ENCODE results near the gene DMKN.

The DMKN gene

DNA sequence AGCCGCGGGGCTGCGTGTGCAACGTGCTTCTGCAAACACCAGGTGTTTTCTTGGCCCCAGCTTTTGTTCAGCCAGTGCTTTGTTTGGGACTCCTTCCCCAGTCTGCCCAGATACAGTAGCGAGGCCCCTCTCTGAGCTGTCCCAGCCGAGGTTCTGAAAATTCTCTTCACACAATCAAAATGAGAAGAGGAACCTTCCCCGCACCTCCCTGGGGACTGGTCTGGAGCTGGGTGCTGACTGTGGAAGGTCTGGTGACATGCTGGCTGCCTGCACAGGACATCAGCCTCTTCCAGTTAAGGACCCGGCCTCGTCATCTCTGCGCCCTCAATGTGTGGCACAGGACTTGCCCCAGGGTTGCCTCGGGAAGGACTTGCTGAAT lies 45.8 kb upstream of the DMKN start:
- H3K27ac ChIP-seq (ENCODE audit: insufficient read depth in 1 of 2, low read depth in 1 of 2, low read length in 2 of 2, poor library complexity in 1 of 2, severe bottlenecking in 2 of 2) = no peak overlapping the region
- peaks cover 0 to 14% (median 9%) of the 10 kb centered on the region in 4 experiments for H3K4me1 ChIP-seq (ENCODE audit: control extremely low read depth in 1 of 4, control insufficient read depth in 4 of 4, insufficient read depth in 4 of 4, low read length in 3 of 4)
- WGBS (ENCODE audit: insufficient coverage) = 83% methylated on average over 9 of the region's 11 CpGs
- DNase-seq = peak in 2 of 3 donors; percentile 49 to 55
- ChIA-PET CTCF (interaction anchor here (0.8 to 2.7 kb wide), 2 partner anchors 11 to 33 kb away, joined by 3 to 19 read pairs; no protein-coding TSS in a partner anchor), POLR2A (no interaction called here)
- H3K27me3 ChIP-seq (replicated peaks in 2 of 5; ENCODE audit: control insufficient read depth in 4 of 5, insufficient read depth in 5 of 5, low read length in 4 of 5) = peaks cover 0 to 60% (median 25%) of the 10 kb centered on the region in 5 experiments
- H3K4me3 ChIP-seq (ENCODE audit: control insufficient read depth in 1 of 7, extremely low read depth in 1 of 7, insufficient read depth in 4 of 7, low read depth in 2 of 7, low read length in 6 of 7) = no peak overlapping the region
- H3K36me3 ChIP-seq (ENCODE audit: control insufficient read depth in 4 of 4, insufficient read depth in 4 of 4, low read length in 3 of 4) = no peaks in the 10 kb centered on the region
- H3K9me3 ChIP-seq (ENCODE audit: control extremely low read depth in 1 of 5, control insufficient read depth in 4 of 5, insufficient read depth in 2 of 5, low read depth in 1 of 5, low read length in 4 of 5) = no peaks in the 10 kb centered on the region

DNA sequence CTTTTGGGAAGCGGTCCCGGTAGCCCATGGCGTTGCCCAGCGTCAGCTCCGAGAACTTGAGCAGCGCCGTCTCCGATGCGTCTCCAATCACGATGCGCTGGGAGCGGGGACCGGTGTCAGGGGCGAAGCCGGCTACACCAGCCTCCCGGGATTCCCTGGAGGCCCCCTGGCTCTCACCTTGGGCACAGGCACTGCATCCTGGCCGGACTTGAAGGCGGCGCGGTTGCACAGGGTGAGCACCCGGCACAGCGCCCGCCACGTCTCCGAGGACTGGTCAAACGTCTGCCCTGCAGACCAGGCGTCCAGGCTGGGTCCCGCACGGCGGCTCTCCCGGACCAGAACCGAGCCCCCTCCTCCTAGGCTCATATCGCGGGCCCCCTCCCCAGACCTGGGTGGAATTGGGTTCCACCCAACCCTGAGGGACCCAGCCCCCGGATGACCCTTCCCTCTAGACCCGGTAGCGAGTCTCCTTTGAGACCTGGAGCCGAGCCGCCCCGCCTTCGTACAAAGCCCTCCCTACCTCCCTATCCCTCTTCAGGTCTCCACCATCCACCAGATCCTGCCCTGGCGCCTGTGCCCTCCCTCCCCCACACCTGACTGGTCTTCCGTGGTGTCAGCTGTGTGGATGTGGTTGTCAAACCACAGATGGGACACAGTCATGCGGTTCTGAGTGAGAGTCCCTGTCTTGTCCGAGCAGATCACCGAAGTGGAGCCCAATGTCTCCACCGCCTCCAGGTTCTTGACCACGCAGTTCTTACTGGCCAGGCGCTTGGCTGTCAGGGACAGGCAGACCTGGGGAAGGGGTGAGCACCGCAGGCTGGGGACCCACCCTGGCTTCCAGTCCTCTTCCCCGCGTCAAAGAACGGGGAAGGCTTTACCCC lies 45.2 kb upstream of the DMKN start:
- Histone ChIP-seq H3K4me3 (ENCODE audit: control insufficient read depth in 1 of 7, extremely low read depth in 1 of 7, insufficient read depth in 4 of 7, low read depth in 2 of 7, low read length in 6 of 7) (peak overlapping the region in 3 of 7 experiments; percentile 56 to 60 (median 60)), H3K27me3 (replicated peaks in 2 of 5; ENCODE audit: control insufficient read depth in 4 of 5, insufficient read depth in 5 of 5, low read length in 4 of 5) (peaks cover 0 to 60% (median 25%) of the 10 kb centered on the region in 5 experiments), H3K27ac (ENCODE audit: insufficient read depth in 1 of 2, low read depth in 1 of 2, low read length in 2 of 2, poor library complexity in 1 of 2, severe bottlenecking in 2 of 2) (no peak overlapping the region), H3K36me3 (ENCODE audit: control insufficient read depth in 4 of 4, insufficient read depth in 4 of 4, low read length in 3 of 4) (no peaks in the 10 kb centered on the region), H3K9me3 (ENCODE audit: control extremely low read depth in 1 of 5, control insufficient read depth in 4 of 5, insufficient read depth in 2 of 5, low read depth in 1 of 5, low read length in 4 of 5) (no peaks in the 10 kb centered on the region), H3K4me1 (ENCODE audit: control extremely low read depth in 1 of 4, control insufficient read depth in 4 of 4, insufficient read depth in 4 of 4, low read length in 3 of 4) (peaks cover 0 to 14% (median 9%) of the 10 kb centered on the region in 4 experiments)
- DNase-seq = no peak
- POLR2A ChIA-PET = no interaction called here
- 38% methylated on average over 39 of the region's 53 CpGs for WGBS (ENCODE audit: insufficient coverage)
- CTCF ChIA-PET = interaction anchor here (1.4 to 2.7 kb wide), 2 partner anchors 10 to 50 kb away, joined by 3 to 19 read pairs; no protein-coding TSS in a partner anchor

DNA sequence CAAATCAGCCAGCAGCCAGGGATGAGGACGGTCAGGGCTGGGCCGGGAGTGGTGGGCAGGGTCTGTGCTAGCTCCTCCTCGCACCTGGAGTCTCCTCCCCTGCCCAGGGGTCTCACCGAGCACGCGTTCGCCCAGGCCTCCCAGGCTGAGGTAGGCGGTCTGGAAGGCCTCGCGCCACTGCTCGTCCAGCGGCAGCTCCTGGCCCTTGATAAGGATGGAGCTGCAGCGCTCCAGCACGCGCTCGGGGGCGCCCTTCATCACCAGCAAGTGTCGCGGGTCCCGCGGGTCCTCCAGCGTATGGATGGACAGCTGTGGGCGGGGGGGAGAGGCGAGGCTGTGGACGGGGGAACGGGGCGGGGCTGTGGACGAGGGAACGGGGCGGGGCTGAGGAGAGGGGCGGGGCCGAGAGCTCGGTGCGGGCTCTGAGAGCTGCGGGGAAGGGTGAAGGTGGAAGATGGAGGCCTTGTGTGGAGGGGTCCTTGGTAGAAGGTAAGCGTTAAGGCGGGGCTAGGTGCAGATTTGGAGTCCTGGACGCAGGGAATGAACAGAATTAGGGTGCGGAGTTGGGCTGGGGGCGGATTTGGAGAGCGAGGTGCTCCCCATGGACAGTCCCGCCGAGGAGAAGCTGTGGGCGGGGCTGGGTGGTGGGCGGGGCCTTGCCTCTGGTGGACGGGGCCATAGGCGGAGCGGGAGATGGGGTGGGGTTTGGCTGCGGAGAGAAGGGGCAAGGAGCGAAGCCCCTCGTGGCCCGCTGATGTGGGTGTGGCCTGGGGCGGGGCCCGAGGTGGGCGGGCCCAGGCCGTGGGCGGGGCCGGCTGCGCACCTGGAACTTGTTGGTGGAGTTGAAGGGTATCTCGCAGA lies 44.3 kb upstream of the DMKN start:
- no peaks in the 10 kb centered on the region for H3K36me3 ChIP-seq (ENCODE audit: control insufficient read depth in 4 of 4, insufficient read depth in 4 of 4, low read length in 3 of 4)
- POLR2A ChIA-PET = no interaction called here
- DNase-seq = peak; percentile 68 to 84 (median 81)
- H3K27ac ChIP-seq (ENCODE audit: insufficient read depth in 1 of 2, low read depth in 1 of 2, low read length in 2 of 2, poor library complexity in 1 of 2, severe bottlenecking in 2 of 2) = no peak overlapping the region
- whole genome bisulfite sequencing (ENCODE audit: insufficient coverage) = 5% methylated on average over 38 of the region's 60 CpGs
- CTCF ChIA-PET = interaction anchor here (0.8 to 2.7 kb wide), 3 partner anchors 9 to 51 kb away, joined by 3 to 19 read pairs (median 4); no protein-coding TSS in a partner anchor
- peaks cover 0 to 14% (median 9%) of the 10 kb centered on the region in 4 experiments for H3K4me1 ChIP-seq (ENCODE audit: control extremely low read depth in 1 of 4, control insufficient read depth in 4 of 4, insufficient read depth in 4 of 4, low read length in 3 of 4)
- peak overlapping the region in 5 of 7 experiments; percentile 33 to 60 (median 56) for H3K4me3 ChIP-seq (ENCODE audit: control insufficient read depth in 1 of 7, extremely low read depth in 1 of 7, insufficient read depth in 4 of 7, low read depth in 2 of 7, low read length in 6 of 7)
- no peaks in the 10 kb centered on the region for H3K9me3 ChIP-seq (ENCODE audit: control extremely low read depth in 1 of 5, control insufficient read depth in 4 of 5, insufficient read depth in 2 of 5, low read depth in 1 of 5, low read length in 4 of 5)
- H3K27me3 ChIP-seq (replicated peaks in 2 of 5; ENCODE audit: control insufficient read depth in 4 of 5, insufficient read depth in 5 of 5, low read length in 4 of 5) = peaks cover 0 to 57% (median 25%) of the 10 kb centered on the region in 5 experiments

DNA sequence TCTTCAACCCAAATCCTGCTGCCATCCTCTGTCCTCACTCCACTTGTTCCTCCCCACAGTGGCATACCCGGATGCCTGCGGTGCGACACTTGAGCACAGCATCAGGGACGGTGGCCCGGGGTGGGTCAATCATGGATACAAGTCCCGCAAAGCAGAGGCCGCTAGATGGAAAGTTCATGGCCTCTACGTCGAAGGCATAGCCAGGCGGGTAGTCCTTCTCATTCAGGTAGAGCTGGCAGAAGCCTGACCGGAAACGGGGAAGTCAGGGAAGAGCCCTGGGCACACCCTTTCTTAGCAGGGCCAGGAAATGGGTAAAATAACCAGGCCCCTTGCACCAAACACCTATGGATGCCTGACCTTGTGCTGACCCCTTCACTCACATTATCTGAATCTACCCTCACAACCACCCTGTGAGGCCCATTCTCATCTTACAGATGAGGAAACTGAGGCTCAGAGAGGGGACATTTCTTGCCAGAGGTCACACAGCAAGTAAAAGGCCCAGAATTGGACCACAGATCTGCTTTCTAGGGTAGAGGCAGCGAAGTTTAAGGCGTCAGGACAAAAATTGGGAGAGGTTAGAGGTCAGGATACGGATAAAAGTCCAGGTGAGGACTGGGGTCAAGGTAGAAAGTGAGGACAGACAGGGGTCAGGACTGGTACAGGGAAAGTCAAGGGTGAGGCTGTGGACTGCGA lies 43.5 kb upstream of the DMKN start:
- no peaks in the 10 kb centered on the region for H3K9me3 ChIP-seq (ENCODE audit: control extremely low read depth in 1 of 5, control insufficient read depth in 4 of 5, insufficient read depth in 2 of 5, low read depth in 1 of 5, low read length in 4 of 5)
- H3K27ac ChIP-seq (ENCODE audit: insufficient read depth in 1 of 2, low read depth in 1 of 2, low read length in 2 of 2, poor library complexity in 1 of 2, severe bottlenecking in 2 of 2) = no peak overlapping the region
- no peaks in the 10 kb centered on the region for H3K36me3 ChIP-seq (ENCODE audit: control insufficient read depth in 4 of 4, insufficient read depth in 4 of 4, low read length in 3 of 4)
- H3K27me3 ChIP-seq (replicated peaks in 2 of 5; ENCODE audit: control insufficient read depth in 4 of 5, insufficient read depth in 5 of 5, low read length in 4 of 5) = peaks cover 0 to 53% (median 25%) of the 10 kb centered on the region in 5 experiments
- no peak for DNase-seq
- H3K4me1 ChIP-seq (ENCODE audit: control extremely low read depth in 1 of 4, control insufficient read depth in 4 of 4, insufficient read depth in 4 of 4, low read length in 3 of 4) = peaks cover 0 to 14% (median 9%) of the 10 kb centered on the region in 4 experiments
- H3K4me3 ChIP-seq (ENCODE audit: control insufficient read depth in 1 of 7, extremely low read depth in 1 of 7, insufficient read depth in 4 of 7, low read depth in 2 of 7, low read length in 6 of 7) = peak overlapping the region in 1 of 7 experiments; percentile 46
- POLR2A ChIA-PET = no interaction called here
- CTCF ChIA-PET = interaction anchor here (0.7 to 2.3 kb wide), 6 partner anchors 15 to 91 kb away, joined by 3 to 8 read pairs (median 4); partner anchors contain the start of gene COX6B1
- WGBS (ENCODE audit: insufficient coverage) = 91% methylated on average over 16 of the region's 16 CpGs

DNA sequence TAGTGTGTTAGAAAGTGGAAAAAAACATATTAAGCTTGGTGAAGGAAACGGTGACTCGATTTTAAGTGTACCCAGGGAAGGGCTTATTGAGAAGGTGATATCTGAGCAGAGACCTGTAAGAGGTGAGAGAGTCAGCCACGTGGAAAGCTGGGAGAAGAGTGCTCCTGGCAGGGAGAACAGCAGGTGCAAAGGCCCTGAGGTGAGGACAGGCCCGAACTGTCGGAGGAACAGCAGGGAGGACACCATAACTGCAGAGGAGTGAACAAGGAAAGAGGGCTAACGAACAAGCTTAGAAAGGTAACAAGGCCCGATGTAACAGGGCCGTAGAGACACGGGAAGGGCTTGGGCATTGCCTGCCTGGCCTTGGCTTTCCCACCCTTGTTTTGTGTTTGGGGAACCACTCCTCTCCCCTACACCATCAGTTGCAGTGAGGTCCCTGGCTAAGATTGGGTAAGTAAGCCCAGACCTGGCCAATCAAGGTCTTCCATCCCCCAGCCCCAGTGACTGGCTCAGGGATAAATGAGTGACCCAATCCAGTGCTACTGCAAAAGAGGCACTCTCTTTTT lies 42.7 kb upstream of the DMKN start:
- Histone ChIP-seq H3K27me3 (replicated peaks in 2 of 5; ENCODE audit: control insufficient read depth in 4 of 5, insufficient read depth in 5 of 5, low read length in 4 of 5) (peaks cover 0 to 48% (median 23%) of the 10 kb centered on the region in 5 experiments), H3K36me3 (ENCODE audit: control insufficient read depth in 4 of 4, insufficient read depth in 4 of 4, low read length in 3 of 4) (no peaks in the 10 kb centered on the region), H3K4me1 (ENCODE audit: control extremely low read depth in 1 of 4, control insufficient read depth in 4 of 4, insufficient read depth in 4 of 4, low read length in 3 of 4) (peaks cover 0 to 14% (median 9%) of the 10 kb centered on the region in 4 experiments), H3K27ac (ENCODE audit: insufficient read depth in 1 of 2, low read depth in 1 of 2, low read length in 2 of 2, poor library complexity in 1 of 2, severe bottlenecking in 2 of 2) (no peak overlapping the region), H3K4me3 (ENCODE audit: control insufficient read depth in 1 of 7, extremely low read depth in 1 of 7, insufficient read depth in 4 of 7, low read depth in 2 of 7, low read length in 6 of 7) (no peak overlapping the region), H3K9me3 (ENCODE audit: control extremely low read depth in 1 of 5, control insufficient read depth in 4 of 5, insufficient read depth in 2 of 5, low read depth in 1 of 5, low read length in 4 of 5) (no peaks in the 10 kb centered on the region)
- WGBS (ENCODE audit: insufficient coverage) = 95% methylated on average over 6 of the region's 9 CpGs
- no peak for DNase-seq
- CTCF ChIA-PET = interaction anchor here (0.6 to 2.3 kb wide), 5 partner anchors 14 to 92 kb away, joined by 4 to 8 read pairs (median 4); partner anchors contain the start of gene COX6B1
- POLR2A ChIA-PET = no interaction called here

DNA sequence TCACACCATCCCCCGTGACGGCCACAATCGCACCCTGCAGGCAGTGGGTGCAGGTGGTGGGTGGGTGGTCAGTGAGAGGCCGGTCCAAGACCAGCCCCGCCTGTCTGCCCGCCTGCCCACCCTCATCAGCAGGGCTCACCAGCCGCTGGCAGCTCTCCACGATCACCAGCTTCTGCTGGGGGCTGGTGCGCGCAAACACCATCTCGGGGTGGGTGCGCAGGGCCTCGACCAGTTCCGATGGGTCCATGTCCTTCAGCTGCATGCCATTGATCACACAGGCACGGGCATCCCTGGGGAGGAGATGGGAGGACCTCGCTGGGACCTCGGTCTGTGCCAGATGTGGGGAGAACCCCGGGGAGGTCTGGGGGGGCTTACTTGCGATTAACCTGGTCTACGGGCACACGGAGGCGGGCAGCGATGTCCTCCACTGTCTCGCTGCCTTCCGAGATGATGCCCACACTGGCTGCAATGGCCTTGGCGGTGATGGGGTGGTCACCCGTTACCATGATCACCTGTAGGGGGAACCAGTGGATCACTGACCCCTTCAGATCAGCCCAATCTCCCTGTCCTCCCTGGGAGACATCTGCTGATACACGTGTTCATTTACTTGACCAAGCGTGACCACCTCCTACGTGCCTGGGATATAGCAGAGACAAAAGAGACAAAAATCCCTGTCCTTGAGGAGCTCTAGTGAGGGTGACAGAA lies 42.0 kb upstream of the DMKN start:
- DNase-seq = no peak

More for the DNA sequence above, 42.0 kb upstream of the DMKN start:
- Histone ChIP-seq H3K27me3 (replicated peaks in 2 of 5; ENCODE audit: control insufficient read depth in 4 of 5, insufficient read depth in 5 of 5, low read length in 4 of 5) (peaks cover 0 to 42% (median 19%) of the 10 kb centered on the region in 5 experiments), H3K4me3 (ENCODE audit: control insufficient read depth in 1 of 7, extremely low read depth in 1 of 7, insufficient read depth in 4 of 7, low read depth in 2 of 7, low read length in 6 of 7) (no peak overlapping the region), H3K4me1 (ENCODE audit: control extremely low read depth in 1 of 4, control insufficient read depth in 4 of 4, insufficient read depth in 4 of 4, low read length in 3 of 4) (peaks cover 0 to 14% (median 9%) of the 10 kb centered on the region in 4 experiments), H3K36me3 (ENCODE audit: control insufficient read depth in 4 of 4, insufficient read depth in 4 of 4, low read length in 3 of 4) (peaks cover 0 to 3% (median 0%) of the 10 kb centered on the region in 4 experiments), H3K27ac (ENCODE audit: insufficient read depth in 1 of 2, low read depth in 1 of 2, low read length in 2 of 2, poor library complexity in 1 of 2, severe bottlenecking in 2 of 2) (no peak overlapping the region), H3K9me3 (ENCODE audit: control extremely low read depth in 1 of 5, control insufficient read depth in 4 of 5, insufficient read depth in 2 of 5, low read depth in 1 of 5, low read length in 4 of 5) (no peaks in the 10 kb centered on the region)
- ChIA-PET CTCF (interaction anchor here (1.5 to 2.3 kb wide), 3 partner anchors 13 to 45 kb away, joined by 4 to 8 read pairs (median 7); no protein-coding TSS in a partner anchor), POLR2A (no interaction called here)
- 92% methylated on average over 18 of the region's 30 CpGs for WGBS (ENCODE audit: insufficient coverage)
